Measurements from ENCODE around the gene ABCD4. TPM values are rescaled to one million over a fixed set of nuclear protein-coding genes. Genes with fewer than 3 reads are reported as not detected.

Gene ABCD4
- total RNA-seq, 2 experiments from 2014 or later, result 59.6 to 63.0 TPM

GRCh38 chr14:74257941-74258763, 44.6 kb downstream of the ABCD4 start:
- peak; percentile 28 for ATAC-seq (ENCODE audit: poor library complexity)
- H3K27ac Mint-ChIP-seq, result no peak overlapping the region
- peak overlapping the region; percentile 88 for H3K4me3 Mint-ChIP-seq

GRCh38 chr14:74257078-74257940, 45.4 kb downstream of the ABCD4 start:
- no peak overlapping the region for H3K27ac ChIP-seq (ENCODE audit: low read depth in 1 of 2, low read length in 2 of 2)
- H3K4me3 Mint-ChIP-seq, result peak overlapping the region; percentile 88
- peaks cover 8% of the 10 kb centered on the region in 2 experiments for H3K27me3 ChIP-seq (ENCODE audit: control insufficient read depth in 1 of 2, insufficient read depth in 2 of 2, low read length in 2 of 2)
- peak; percentile 23 to 85 (median 58) for DNase-seq
- no peaks in the 10 kb centered on the region for H3K9me3 ChIP-seq (ENCODE audit: control insufficient read depth in 1 of 2, insufficient read depth in 1 of 2, low read length in 2 of 2)
- H3K9me3 Mint-ChIP-seq, result no peaks in the 10 kb centered on the region
- H3K36me3 Mint-ChIP-seq (ENCODE audit: low read depth), result no peaks in the 10 kb centered on the region
- H3K4me1 Mint-ChIP-seq (ENCODE audit: low read depth), result peaks cover 5% of the 10 kb centered on the region
- peak; percentile 94 for TF ChIP-seq CTCF (IDR thresholded peaks at IDR 0.05)
- no peak overlapping the region for H3K27ac Mint-ChIP-seq
- H3K36me3 ChIP-seq (ENCODE audit: insufficient read depth, low read length), result no peaks in the 10 kb centered on the region
- peak; percentile 93 for ATAC-seq (ENCODE audit: poor library complexity)
- ChIA-PET POLR2A (interaction anchor here (0.5 to 0.6 kb wide), 2 partner anchors 57 to 865 kb away, joined by 4 read pairs; no protein-coding TSS in a partner anchor), CTCF (interaction anchor here (0.6 to 1.2 kb wide), 7 partner anchors 9 to 1403 kb away, joined by 3 to 4 read pairs (median 3); no protein-coding TSS in a partner anchor)
- H3K27me3 Mint-ChIP-seq, result peaks cover 11% of the 10 kb centered on the region
- peak overlapping the region; percentile 67 for H3K4me3 ChIP-seq (ENCODE audit: low read length)
- H3K4me1 ChIP-seq (ENCODE audit: insufficient read depth, low read length), result peaks cover 15% of the 10 kb centered on the region
- intact Hi-C loops (cut with DNase I, micrococcal nuclease), result no loop called here

More at GRCh38 chr14:74257941-74258763, 44.6 kb downstream of the ABCD4 start:
- H3K9me3 Mint-ChIP-seq, result no peaks in the 10 kb centered on the region
- H3K36me3 ChIP-seq (ENCODE audit: insufficient read depth, low read length), result no peaks in the 10 kb centered on the region
- H3K4me3 ChIP-seq (ENCODE audit: low read length), result peak overlapping the region; percentile 67
- intact Hi-C loops (cut with DNase I, micrococcal nuclease), result no loop called here
- POLR2A ChIA-PET, result no interaction called here
- H3K4me1 Mint-ChIP-seq (ENCODE audit: low read depth), result peaks cover 5% of the 10 kb centered on the region
- DNase-seq, result peak in 1 of 14 experiments; percentile 21
- H3K9me3 ChIP-seq (ENCODE audit: control insufficient read depth in 1 of 2, insufficient read depth in 1 of 2, low read length in 2 of 2), result no peaks in the 10 kb centered on the region
- no peak for TF ChIP-seq CTCF (IDR thresholded peaks at IDR 0.05)
- CTCF ChIA-PET, result interaction anchor here (0.6 to 1.2 kb wide), 5 partner anchors 10 to 484 kb away, joined by 3 to 4 read pairs (median 3); no protein-coding TSS in a partner anchor
- no peaks in the 10 kb centered on the region for H3K36me3 Mint-ChIP-seq (ENCODE audit: low read depth)
- no peak overlapping the region for H3K27ac ChIP-seq (ENCODE audit: low read depth in 1 of 2, low read length in 2 of 2)
- H3K27me3 ChIP-seq (ENCODE audit: control insufficient read depth in 1 of 2, insufficient read depth in 2 of 2, low read length in 2 of 2), result peaks cover 8% of the 10 kb centered on the region in 2 experiments
- peaks cover 11% of the 10 kb centered on the region for H3K27me3 Mint-ChIP-seq
- H3K4me1 ChIP-seq (ENCODE audit: insufficient read depth, low read length), result peaks cover 15% of the 10 kb centered on the region

- Mint-ChIP-seq H3K4me3 (peak overlapping the region; percentile 15), H3K27ac (no peak overlapping the region), H3K9me3 (no peaks in the 10 kb centered on the region), H3K27me3 (peaks cover 21% of the 10 kb centered on the region), H3K4me1 (ENCODE audit: low read depth) (peaks cover 13% of the 10 kb centered on the region), H3K36me3 (ENCODE audit: low read depth) (no peaks in the 10 kb centered on the region)
- CTCF ChIA-PET, result no interaction called here
- ATAC-seq (ENCODE audit: poor library complexity) (no peak), DNase-seq (no peak)
- H3K27me3 ChIP-seq (ENCODE audit: control insufficient read depth in 1 of 2, insufficient read depth in 2 of 2, low read length in 2 of 2), result peaks cover 8 to 10% of the 10 kb centered on the region in 2 experiments
- H3K9me3 ChIP-seq (ENCODE audit: control insufficient read depth in 1 of 2, insufficient read depth in 1 of 2, low read length in 2 of 2), result no peaks in the 10 kb centered on the region
- no peak overlapping the region for H3K27ac ChIP-seq (ENCODE audit: low read depth in 1 of 2, low read length in 2 of 2)
- POLR2A ChIA-PET, result no interaction called here
- no peaks in the 10 kb centered on the region for H3K36me3 ChIP-seq (ENCODE audit: insufficient read depth, low read length)
- H3K4me3 ChIP-seq (ENCODE audit: low read length), result no peak overlapping the region
- peaks cover 25% of the 10 kb centered on the region for H3K4me1 ChIP-seq (ENCODE audit: insufficient read depth, low read length)
- no peak for TF ChIP-seq CTCF (IDR thresholded peaks at IDR 0.05)
- intact Hi-C loops (cut with DNase I, micrococcal nuclease), result no loop called here
Observed at GRCh38 chr14:74255281-74255680, 47.5 kb downstream of the ABCD4 start.

Measured in CD4-positive, alpha-beta T cell (primary cell).